Fibroblast of skin of left biceps (primary cell): ENCODE results near the gene ASPRV1.
A peak's percentile ranks its signal among the peaks of the same experiment; 100 is the strongest.

Experiments
- DNase-seq, 2 experiments: peaks; one replicate each; pipeline ENCODE4 v3.0.0-alpha.2; 2013; ENCODE audit warnings: low read depth in 2 of 2

ASPRV1 gene

GRCh38 chr2:69988086-69988635, 26.7 kb upstream of the ASPRV1 start:
- DNase-seq, result no peak

- no peak for DNase-seq
These were observed 25.3 kb upstream of the ASPRV1 start for GRCh38 chr2:69986691-69987090.

GRCh38 chr2:69985688-69986087, 24.3 kb upstream of the ASPRV1 start:
- no peak for DNase-seq

- DNase-seq, result no peak
These were observed 23.8 kb upstream of the ASPRV1 start for GRCh38 chr2:69985216-69985615.

GRCh38 chr2:69983392-69983966, 22.0 kb upstream of the ASPRV1 start:
- no peak for DNase-seq

- DNase-seq, result peak; percentile 17 to 23
These were observed 18.7 kb upstream of the ASPRV1 start for GRCh38 chr2:69979902-69980807.

- DNase-seq, result no peak
These were observed 16.6 kb upstream of the ASPRV1 start for GRCh38 chr2:69977906-69978482.

- DNase-seq, result no peak
These were observed 15.8 kb upstream of the ASPRV1 start for GRCh38 chr2:69977186-69977585.

- DNase-seq, result no peak
These were observed 14.5 kb upstream of the ASPRV1 start for GRCh38 chr2:69975853-69976462.

GRCh38 chr2:69975136-69975852, 13.9 kb upstream of the ASPRV1 start:
- no peak for DNase-seq

- no peak for DNase-seq
These were observed 11.9 kb upstream of the ASPRV1 start for GRCh38 chr2:69973335-69973735.

GRCh38 chr2:69972822-69973221, 11.4 kb upstream of the ASPRV1 start:
- no peak for DNase-seq

GRCh38 chr2:69969991-69970390, 8.6 kb upstream of the ASPRV1 start:
- no peak for DNase-seq

GRCh38 chr2:69969126-69969983, 7.9 kb upstream of the ASPRV1 start:
- no peak for DNase-seq

GRCh38 chr2:69968609-69969008, 7.2 kb upstream of the ASPRV1 start:
- no peak for DNase-seq

GRCh38 chr2:69966496-69966895, 5.1 kb upstream of the ASPRV1 start:
- no peak for DNase-seq

- DNase-seq, result no peak
These were observed 4.5 kb upstream of the ASPRV1 start for GRCh38 chr2:69965756-69966445.

- DNase-seq, result no peak
These were observed 3.0 kb upstream of the ASPRV1 start for GRCh38 chr2:69964353-69964841.

- no peak for DNase-seq
These were observed 1.7 kb upstream of the ASPRV1 start for GRCh38 chr2:69962986-69963730.
